Measurements from ENCODE around the gene ARHGEF4.
"Not testable (repeated sequence)": the region's sequence is repeated elsewhere in the genome, so short reads cannot be mapped to it uniquely, and the experiment has no call there.

The ARHGEF4 gene

GRCh38 chr2:131056932-131057287, 220.2 kb downstream of the ARHGEF4 start:
- no peak for DNase-seq

- DNase-seq = no peak
Observed at GRCh38 chr2:131058214-131058843, 221.6 kb downstream of the ARHGEF4 start.

- DNase-seq = no peak
Observed at GRCh38 chr2:131058920-131059319, 222.2 kb downstream of the ARHGEF4 start.

GRCh38 chr2:131063501-131064283, 227.0 kb downstream of the ARHGEF4 start:
- DNase-seq = no peak

- no peak for DNase-seq
Observed at GRCh38 chr2:131064589-131065512, 228.1 kb downstream of the ARHGEF4 start.

- no peak for DNase-seq
Observed at GRCh38 chr2:131067465-131068125, 230.9 kb downstream of the ARHGEF4 start.

GRCh38 chr2:131068172-131068571, 231.5 kb downstream of the ARHGEF4 start:
- not testable (repeated sequence) for DNase-seq

GRCh38 chr2:131075578-131075977, 238.9 kb downstream of the ARHGEF4 start:
- DNase-seq = not testable (repeated sequence)

GRCh38 chr2:131076707-131077106, 240.0 kb downstream of the ARHGEF4 start:
- DNase-seq = no peak

GRCh38 chr2:131077182-131077846, 240.6 kb downstream of the ARHGEF4 start:
- DNase-seq = no peak

- no peak for DNase-seq
Observed at GRCh38 chr2:131077966-131078365, 241.3 kb downstream of the ARHGEF4 start.

GRCh38 chr2:131079931-131080330, 243.2 kb downstream of the ARHGEF4 start:
- not testable (repeated sequence) for DNase-seq

GRCh38 chr2:131081190-131081589, 244.5 kb downstream of the ARHGEF4 start:
- DNase-seq = no peak

GRCh38 chr2:131085646-131086045, 248.9 kb downstream of the ARHGEF4 start:
- no peak for DNase-seq

GRCh38 chr2:131092458-131093005, 255.8 kb downstream of the ARHGEF4 start:
- peak; percentile 43 for DNase-seq

GRCh38 chr2:131093006-131093695, 256.4 kb downstream of the ARHGEF4 start, which contains the start of gene FAM168B:
Gene FAM168B, minus strand, starts transcription at chr2:131093460. Its CDS starts 10,814 bp downstream, at chr2:131082646.
- DNase-seq = peak; percentile 89

- peak; percentile 12 for DNase-seq
Observed at GRCh38 chr2:131093696-131094462, 257.2 kb downstream of the ARHGEF4 start.

- DNase-seq = no peak
Observed at GRCh38 chr2:131094463-131095281, 258.0 kb downstream of the ARHGEF4 start.
